Cardiac muscle cell (in vitro differentiated cells and primary cell): ENCODE data around the gene PCDHGA5. TPM values are rescaled to one million over a fixed set of nuclear protein-coding genes. Genes with fewer than 3 reads are reported as not detected.
A peak's percentile ranks its signal among the peaks of the same experiment; 100 is the strongest.
"Not testable (repeated sequence)": the region's sequence is repeated elsewhere in the genome, so short reads cannot be mapped to it uniquely, and the experiment has no call there.

Source experiments
- DNase-seq, 2 donors: peaks; one replicate each; pipeline versions ENCODE4 v3.0.0 to v3.0.0-alpha.2; 2010 to 2017; ENCODE audit warnings: low read depth in 1 of 2, low spot score in 1 of 2
- H3K27ac ChIP-seq: fragments of 200-600 bp; sonication (generic); 2 replicates; pipeline ENCODE4 v1.5.1; 2016
- H3K27me3 ChIP-seq: fragments of 200-600 bp; sonication (generic); 2 replicates; pipeline ENCODE4 v1.6.0; 2016; ENCODE audit warnings: control low read depth
- H3K36me3 ChIP-seq: fragments of 200-600 bp; sonication (generic); 2 replicates; pipeline ENCODE4 v1.5.1; 2016; ENCODE audit warnings: control low read depth
- H3K4me1 ChIP-seq: fragments of 200-600 bp; sonication (generic); 2 replicates; pipeline ENCODE4 v1.8.1; 2017; ENCODE audit warnings: low read depth, mild to moderate bottlenecking, mixed run types
- H3K4me3 ChIP-seq: fragments of 200-600 bp; sonication (generic); 2 replicates; pipeline ENCODE4 v1.5.1; 2016; ENCODE audit warnings: mild to moderate bottlenecking
- H3K9me3 ChIP-seq: fragments of 200-600 bp; sonication (generic); 2 replicates; pipeline ENCODE4 v1.5.1; 2017; ENCODE audit warnings: low read depth, mild to moderate bottlenecking, control low read depth
- CTCF ChIP-seq: IDR thresholded peaks from 2 replicates; pipeline ENCODE4 v1.5.1; 2012; ENCODE audit warnings: low read depth, mild to moderate bottlenecking, low read length
- polyA plus RNA-seq: library from polyadenylated mRNA; unstranded; fragments of >200 nt; fragmentation: Nextera tagmentation; extraction: Ambion mirVana; gene quantifications from 2 replicates; pipeline ENCODE4 v1.2.1, GENCODE V29; 2016
- total RNA-seq: library from RNA; depleted of rRNA; stranded (reverse); fragments of >200 nt; gene quantifications from 2 replicates; pipeline ENCODE4 v1.2.3, GENCODE V29; 2016

PCDHGA5 gene
- total and polyA plus RNA-seq, 2 experiments from 2014 or later, result 0.09 to 1.2 TPM

GRCh38 chr5:141387557-141388311, 23.8 kb downstream of the PCDHGA5 start, which contains the start of gene PCDHGB4:
Gene PCDHGB4, plus strand, starts transcription at chr5:141387698. Its CDS starts 187 bp downstream, at chr5:141387885.
- not testable (repeated sequence) for H3K36me3 ChIP-seq, H3K27me3 ChIP-seq, H3K27ac ChIP-seq, H3K9me3 ChIP-seq, H3K4me1 ChIP-seq
- peak; percentile 44 to 50 for DNase-seq
- H3K4me3 ChIP-seq, result peak within 1 kb of the TSS; percentile 33
- TF ChIP-seq CTCF, result peak; percentile 50

GRCh38 chr5:141388661-141389060, 24.7 kb downstream of the PCDHGA5 start:
- Histone ChIP-seq H3K27me3 (no peaks in the 10 kb centered on the region), H3K27ac (no peak overlapping the region), H3K9me3 (peaks cover 7% of the 10 kb centered on the region), H3K36me3 (no peaks in the 10 kb centered on the region), H3K4me3 (no peak overlapping the region), H3K4me1 (no peaks in the 10 kb centered on the region)
- TF ChIP-seq CTCF, result no peak
- no peak for DNase-seq

GRCh38 chr5:141389153-141390042, 25.4 kb downstream of the PCDHGA5 start:
- TF ChIP-seq CTCF, result no peak
- H3K9me3 ChIP-seq, result peaks cover 7% of the 10 kb centered on the region
- no peak overlapping the region for H3K4me3 ChIP-seq

GRCh38 chr5:141392429-141393198, 28.7 kb downstream of the PCDHGA5 start, which contains the start of gene PCDHGA8:
Gene PCDHGA8, plus strand, starts transcription at chr5:141392633. Its CDS starts 181 bp downstream, at chr5:141392814.
- Histone ChIP-seq H3K27me3 (no peaks in the 10 kb centered on the region), H3K9me3 (peaks cover 7% of the 10 kb centered on the region), H3K27ac (no peak within 1 kb of the TSS), H3K36me3 (no peaks in the 10 kb centered on the region), H3K4me3 (no peak within 1 kb of the TSS), H3K4me1 (no peaks in the 10 kb centered on the region)
- TF ChIP-seq CTCF, result no peak
- DNase-seq, result no peak

More at GRCh38 chr5:141389153-141390042, 25.4 kb downstream of the PCDHGA5 start:
- Histone ChIP-seq H3K4me1 (no peaks in the 10 kb centered on the region), H3K27ac (no peak overlapping the region), H3K27me3 (no peaks in the 10 kb centered on the region), H3K36me3 (no peaks in the 10 kb centered on the region)
- no peak for DNase-seq

GRCh38 chr5:141393267-141393666, 29.3 kb downstream of the PCDHGA5 start:
- DNase-seq, result no peak
- no peak for TF ChIP-seq CTCF
- Histone ChIP-seq H3K27me3 (no peaks in the 10 kb centered on the region), H3K4me1 (no peaks in the 10 kb centered on the region), H3K27ac (no peak overlapping the region), H3K9me3 (peaks cover 7% of the 10 kb centered on the region), H3K36me3 (no peaks in the 10 kb centered on the region), H3K4me3 (no peak overlapping the region)

- H3K9me3 ChIP-seq, DNase-seq: not testable (repeated sequence)
Measured at GRCh38 chr5:141394401-141395187, 30.6 kb downstream of the PCDHGA5 start.

More at GRCh38 chr5:141394401-141395187, 30.6 kb downstream of the PCDHGA5 start:
- H3K27ac ChIP-seq, H3K4me3 ChIP-seq, H3K27me3 ChIP-seq, H3K4me1 ChIP-seq, H3K36me3 ChIP-seq: not testable (repeated sequence)
